Osteocyte (in vitro differentiated cells): ENCODE results near the gene TPP1. TPM values are rescaled to one million over a fixed set of nuclear protein-coding genes. Genes with fewer than 3 reads are reported as not detected.

ENCODE experiments used
- DNase-seq: peaks from one replicate; pipeline ENCODE4 v3.0.0; 2021; ENCODE audit warnings: mixed read lengths; ENCODE audit not compliant: unreplicated experiment; ENCODE audit errors: extremely low spot score
- H3K27ac Mint-ChIP-seq: one replicate; pipeline ENCODE4 v1.8.0; 2021; ENCODE audit warnings: mild to moderate bottlenecking, mixed read lengths; ENCODE audit not compliant: unreplicated experiment
- H3K27me3 Mint-ChIP-seq: one replicate; pipeline ENCODE4 v1.8.0; 2021; ENCODE audit warnings: mixed read lengths; ENCODE audit not compliant: unreplicated experiment
- H3K36me3 Mint-ChIP-seq: one replicate; pipeline ENCODE4 v1.8.0; 2021; ENCODE audit warnings: mixed read lengths; ENCODE audit not compliant: unreplicated experiment
- H3K4me1 Mint-ChIP-seq: one replicate; pipeline ENCODE4 v1.8.0; 2021; ENCODE audit warnings: mixed read lengths; ENCODE audit not compliant: unreplicated experiment
- H3K4me3 Mint-ChIP-seq: one replicate; pipeline ENCODE4 v1.8.0; 2021; ENCODE audit warnings: mild to moderate bottlenecking, moderate library complexity, mixed read lengths; ENCODE audit not compliant: unreplicated experiment
- H3K9me3 Mint-ChIP-seq: one replicate; pipeline ENCODE4 v1.8.0; 2021; ENCODE audit warnings: mixed read lengths; ENCODE audit not compliant: unreplicated experiment
- CTCF ChIP-seq: fragments of 200-600 bp; sonication (generic); IDR thresholded peaks from 2 replicates; pipeline ENCODE4 v1.5.0; 2021; ENCODE audit warnings: antibody characterized with exemption, mild to moderate bottlenecking, moderate library complexity
- total RNA-seq: library from RNA; stranded (reverse); gene quantifications from 2 replicates; pipeline ENCODE4 v1.2.1, GENCODE V29; 2021

TPP1 gene
- total RNA-seq, 1 donor from 2014 or later: 157 TPM

GRCh38 chr11:6599449-6599848 lies 19.8 kb downstream of the TPP1 start:
- peak; percentile 8 for DNase-seq
- Mint-ChIP-seq H3K36me3 (peaks cover 30% of the 10 kb centered on the region), H3K4me1 (peaks cover 2% of the 10 kb centered on the region), H3K4me3 (no peak overlapping the region), H3K9me3 (no peaks in the 10 kb centered on the region), H3K27me3 (no peaks in the 10 kb centered on the region), H3K27ac (no peak overlapping the region)
- no peak for TF ChIP-seq CTCF

- no peak for TF ChIP-seq CTCF
- Mint-ChIP-seq H3K9me3 (no peaks in the 10 kb centered on the region), H3K27me3 (no peaks in the 10 kb centered on the region), H3K36me3 (peaks cover 39% of the 10 kb centered on the region), H3K27ac (no peak overlapping the region), H3K4me3 (no peak overlapping the region), H3K4me1 (peaks cover 2% of the 10 kb centered on the region)
- peak; percentile 19 for DNase-seq
These were observed 20.7 kb downstream of the TPP1 start for GRCh38 chr11:6598555-6598954.

GRCh38 chr11:6596239-6596877 lies 22.9 kb downstream of the TPP1 start:
- peak; percentile 6 for DNase-seq
- no peaks in the 10 kb centered on the region for H3K27me3 Mint-ChIP-seq
- no peak overlapping the region for H3K27ac Mint-ChIP-seq
- no peaks in the 10 kb centered on the region for H3K9me3 Mint-ChIP-seq
- H3K4me1 Mint-ChIP-seq: peaks cover under 1% of the 10 kb centered on the region
- no peak for TF ChIP-seq CTCF
- H3K36me3 Mint-ChIP-seq: peaks cover 43% of the 10 kb centered on the region
- H3K4me3 Mint-ChIP-seq: no peak overlapping the region

GRCh38 chr11:6594142-6594768 lies 25.0 kb downstream of the TPP1 start:
- no peak for TF ChIP-seq CTCF
- Mint-ChIP-seq H3K4me1 (no peaks in the 10 kb centered on the region), H3K27me3 (no peaks in the 10 kb centered on the region), H3K4me3 (no peak overlapping the region), H3K36me3 (peaks cover 41% of the 10 kb centered on the region), H3K9me3 (no peaks in the 10 kb centered on the region), H3K27ac (peak overlapping the region; percentile 11)
- peak; percentile 32 for DNase-seq

- DNase-seq: no peak
- Mint-ChIP-seq H3K4me3 (no peak overlapping the region), H3K36me3 (peaks cover 22% of the 10 kb centered on the region), H3K4me1 (no peaks in the 10 kb centered on the region), H3K27ac (no peak overlapping the region), H3K27me3 (no peaks in the 10 kb centered on the region), H3K9me3 (peaks cover 20% of the 10 kb centered on the region)
- TF ChIP-seq CTCF: no peak
These were observed 31.2 kb downstream of the TPP1 start for GRCh38 chr11:6588018-6588417.
